Measurements from ENCODE around the gene MED8. TPM values are rescaled to one million over a fixed set of nuclear protein-coding genes. Genes with fewer than 3 reads are reported as not detected.

The MED8 gene, protein sequence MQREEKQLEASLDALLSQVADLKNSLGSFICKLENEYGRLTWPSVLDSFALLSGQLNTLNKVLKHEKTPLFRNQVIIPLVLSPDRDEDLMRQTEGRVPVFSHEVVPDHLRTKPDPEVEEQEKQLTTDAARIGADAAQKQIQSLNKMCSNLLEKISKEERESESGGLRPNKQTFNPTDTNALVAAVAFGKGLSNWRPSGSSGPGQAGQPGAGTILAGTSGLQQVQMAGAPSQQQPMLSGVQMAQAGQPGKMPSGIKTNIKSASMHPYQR
- 42.8 and 46.2 TPM in 2 replicates for total RNA-seq

DNA sequence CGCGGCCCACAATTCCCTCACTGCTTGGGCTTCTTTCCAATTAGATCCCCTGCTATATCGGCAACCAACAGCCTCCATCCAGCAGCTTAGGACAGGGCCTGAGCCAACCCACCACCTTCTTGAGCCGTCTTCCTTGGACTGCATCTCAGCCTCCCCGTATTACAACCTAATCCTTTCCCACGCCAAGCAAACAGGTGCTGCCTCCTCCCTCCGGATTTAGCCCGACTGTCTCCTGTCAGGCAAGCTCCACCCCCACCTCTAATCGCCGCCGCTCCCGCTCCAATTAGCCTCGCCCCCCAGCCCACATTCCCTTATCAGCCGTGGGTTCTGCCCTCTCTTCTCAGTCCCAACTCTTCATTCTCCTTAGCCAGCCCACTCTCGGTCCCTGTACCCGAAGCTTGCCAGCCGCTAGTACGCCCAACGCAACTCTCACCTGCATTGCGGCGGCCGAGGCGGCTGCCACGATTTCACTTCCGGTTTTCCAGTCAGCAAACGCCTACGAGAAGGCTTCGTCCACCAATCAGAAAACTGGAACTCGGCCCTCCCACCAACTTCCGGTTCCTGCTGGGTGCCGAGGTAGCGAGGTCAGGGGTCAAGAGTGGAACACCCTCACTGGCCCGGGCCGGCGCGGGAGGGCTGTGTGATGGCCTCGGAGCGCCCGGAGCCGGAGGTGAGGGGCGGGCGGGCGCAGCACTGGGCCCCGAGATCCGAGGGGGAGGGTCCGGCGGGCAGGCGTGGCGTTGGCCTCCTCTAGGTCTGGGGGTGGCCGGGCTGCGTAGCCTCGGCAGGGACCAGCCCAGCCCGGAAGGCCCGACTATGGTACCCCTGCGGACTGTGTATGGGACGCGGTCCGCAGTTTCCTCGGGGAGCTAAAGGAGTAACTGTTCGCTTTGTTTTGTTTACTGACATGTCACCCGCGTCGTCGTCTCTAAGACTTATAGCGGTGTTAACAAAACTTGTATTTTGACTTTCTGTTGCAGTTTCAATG is at the start of gene MED8, which contains the start of gene SZT2:
Gene MED8, minus strand, starts transcription at position 475 of the 988 bp plus-strand sequence. Its CDS starts 36 bp downstream, at position 439.
Gene SZT2, plus strand, starts transcription at position 574 of the 988 bp plus-strand sequence. Its CDS starts 70 bp downstream, at position 644.

DNA sequence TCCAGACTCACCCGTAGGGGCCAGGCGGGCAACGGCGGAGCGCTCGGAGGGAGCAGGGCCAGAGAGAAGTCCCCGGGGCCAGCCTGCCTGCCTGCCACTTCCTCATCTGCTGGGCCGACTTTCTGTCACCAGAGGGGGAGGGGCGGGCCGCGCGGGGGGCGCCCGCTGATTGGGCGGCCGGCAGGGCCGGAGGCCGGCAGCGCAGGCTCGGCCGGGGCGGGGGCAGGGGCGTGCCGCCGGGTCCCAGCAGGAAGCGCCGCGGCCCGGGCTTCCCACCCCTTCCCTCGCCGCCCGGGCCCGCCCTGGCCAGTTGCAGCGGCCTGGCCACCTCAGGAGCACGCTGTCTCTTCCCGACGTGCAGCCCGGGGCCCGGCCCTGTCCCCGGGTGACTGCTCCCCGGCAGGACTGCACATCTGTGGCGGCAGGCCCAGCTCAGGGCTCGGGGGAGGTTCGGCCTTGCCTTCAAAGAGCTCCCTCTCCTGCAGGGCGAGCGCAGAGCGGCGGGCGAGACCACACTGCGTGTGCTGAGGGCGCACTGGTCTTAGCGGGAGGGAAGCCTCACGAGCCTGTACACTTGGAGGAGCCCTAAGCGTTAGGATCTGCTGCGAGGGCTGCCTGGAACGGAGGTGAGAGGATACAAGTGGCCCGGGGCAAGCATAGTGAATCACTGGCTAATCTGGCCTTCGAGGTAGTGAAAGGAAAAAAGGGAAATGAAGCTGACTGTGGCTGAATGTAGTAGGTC is 21.5 kb downstream of the MED8 start, which contains the start of gene ELOVL1:
Gene ELOVL1, minus strand, starts transcription at position 108 of the 742 bp plus-strand sequence. CDS start 2,402 bp downstream, outside the sequence.

DNA sequence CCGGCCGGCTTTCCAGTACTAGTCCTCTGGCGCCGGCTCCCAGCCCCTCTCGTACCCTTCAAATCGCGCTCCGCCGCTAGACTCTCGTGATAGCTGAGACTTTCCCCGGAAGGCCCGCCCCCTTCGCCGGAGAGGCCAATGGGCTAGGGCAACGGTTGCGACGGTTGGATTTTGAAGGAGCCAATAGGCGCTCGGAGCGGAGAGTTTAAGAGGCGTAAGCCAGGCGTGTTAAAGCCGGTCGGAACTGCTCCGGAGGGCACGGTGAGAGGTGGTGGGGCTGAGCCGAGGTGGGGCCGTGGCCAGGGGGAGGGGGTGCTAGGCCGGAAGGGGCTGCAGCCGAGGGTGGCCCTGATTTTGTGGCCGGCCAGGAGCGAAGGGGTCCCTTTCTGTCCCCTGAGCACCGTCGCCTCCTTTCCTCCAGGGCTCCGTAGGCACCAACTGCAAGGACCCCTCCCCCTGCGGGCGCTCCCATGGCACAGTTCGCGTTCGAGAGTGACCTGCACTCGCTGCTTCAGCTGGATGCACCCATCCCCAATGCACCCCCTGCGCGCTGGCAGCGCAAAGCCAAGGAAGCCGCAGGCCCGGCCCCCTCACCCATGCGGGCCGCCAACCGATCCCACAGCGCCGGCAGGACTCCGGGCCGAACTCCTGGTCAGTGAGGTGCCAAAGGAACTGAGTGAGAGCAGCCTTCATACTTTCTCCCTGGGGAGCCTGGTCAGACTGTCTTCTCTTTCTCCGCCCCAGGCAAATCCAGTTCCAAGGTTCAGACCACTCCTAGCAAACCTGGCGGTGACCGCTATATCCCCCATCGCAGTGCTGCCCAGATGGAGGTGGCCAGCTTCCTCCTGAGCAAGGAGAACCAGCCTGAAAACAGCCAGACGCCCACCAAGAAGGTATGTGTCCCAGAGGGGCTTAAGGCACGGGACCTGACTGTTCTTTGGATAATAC is 30.6 kb downstream of the MED8 start, which contains the start of gene CDC20:
Gene CDC20, plus strand, starts transcription at position 236 of the 948 bp plus-strand sequence. Its CDS starts 235 bp downstream, at position 471.

DNA sequence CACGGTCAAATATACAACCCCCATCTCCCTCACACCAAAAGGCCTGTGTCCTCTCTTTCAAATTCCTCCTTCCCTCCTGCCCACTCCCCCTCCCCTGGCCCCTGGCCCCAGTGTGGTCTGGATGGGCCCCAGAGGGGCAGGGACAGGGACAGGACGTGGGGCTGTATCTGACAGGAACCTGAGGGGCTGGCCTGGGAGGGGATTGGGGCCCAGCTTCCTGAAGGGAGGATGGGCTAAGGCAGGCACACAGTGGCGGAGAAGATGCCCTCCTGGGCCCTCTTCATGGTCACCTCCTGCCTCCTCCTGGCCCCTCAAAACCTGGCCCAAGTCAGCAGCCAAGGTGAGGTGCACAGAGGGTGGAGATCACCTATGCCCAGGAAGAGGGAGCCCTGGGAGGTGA is 52.0 kb downstream of the MED8 start, which contains the start of gene MPL:
Gene MPL, plus strand, starts transcription at position 231 of the 400 bp plus-strand sequence. Its CDS starts 31 bp downstream, at position 262.

Other genes starting within 250 kb of the MED8 start
- 98.3 and 146 TPM in 2 replicates for gene EBNA1BP2, start 217.5 kb downstream of the MED8 start, total RNA-seq
- 0.10 and 1.3 TPM in 2 replicates for gene CFAP57, start 217.5 kb downstream of the MED8 start, total RNA-seq
- gene TMEM125, start 119.8 kb downstream of the MED8 start, total RNA-seq = not detected in 2 replicates
- not detected in 2 replicates for gene C1orf210, start 104.2 kb downstream of the MED8 start, total RNA-seq
- gene TIE1, start 88.8 kb downstream of the MED8 start, total RNA-seq = 636 and 1,011 TPM in 2 replicates
- gene MPL, start 52.0 kb downstream of the MED8 start, total RNA-seq = under 0.01 and 0.10 TPM in 2 replicates
- 46.4 and 73.2 TPM in 2 replicates for gene CDC20, start 30.8 kb downstream of the MED8 start, total RNA-seq
- 78.5 and 80.4 TPM in 2 replicates for gene ELOVL1, start 21.8 kb downstream of the MED8 start, total RNA-seq
- gene SZT2, start 99 bp upstream of the MED8 start, total RNA-seq = 32.1 and 32.7 TPM in 2 replicates
- gene HYI, start 64.1 kb upstream of the MED8 start, total RNA-seq = 137 and 244 TPM in 2 replicates
- gene PTPRF, start 141.1 kb upstream of the MED8 start, total RNA-seq = 173 and 288 TPM in 2 replicates

Measured in vein endothelial cell (primary cell).